ENCODE measurements around the gene SMAD5.
A peak's percentile ranks its signal among the peaks of the same experiment; 100 is the strongest.

Gene SMAD5

GRCh38 chr5:136115183-136115865 lies 17.3 kb upstream of the SMAD5 start:
- no peak for DNase-seq

DNA sequence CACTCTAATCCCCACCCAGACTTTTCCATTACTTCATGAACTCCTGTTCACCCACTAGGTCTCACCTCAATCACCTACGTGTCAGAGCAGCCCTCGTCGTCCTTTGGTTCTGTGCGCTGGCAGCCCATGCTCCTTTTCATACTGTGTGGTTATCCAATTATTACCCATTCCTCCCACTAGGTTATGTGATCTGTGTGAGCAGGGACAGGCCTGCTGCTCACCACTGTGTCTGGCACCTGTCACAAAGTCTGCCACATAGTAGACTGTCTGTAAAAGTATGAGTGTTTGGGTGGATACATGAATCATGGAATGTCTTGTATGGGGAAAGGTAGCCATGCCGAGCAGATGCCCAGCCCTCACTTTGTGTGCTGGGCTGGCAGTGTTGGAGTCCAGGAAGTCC lies 12.1 kb upstream of the SMAD5 start:
- no peak for DNase-seq

GRCh38 chr5:136123236-136123768 lies 9.3 kb upstream of the SMAD5 start:
- DNase-seq = no peak

GRCh38 chr5:136127560-136127959 lies 5.1 kb upstream of the SMAD5 start:
- no peak for DNase-seq

- no peak for DNase-seq
Measured at GRCh38 chr5:136128481-136128880, 4.2 kb upstream of the SMAD5 start.

GRCh38 chr5:136129445-136129844 lies 3.2 kb upstream of the SMAD5 start:
- DNase-seq = no peak

- DNase-seq = no peak
Measured at GRCh38 chr5:136130581-136130980, 2.1 kb upstream of the SMAD5 start.

GRCh38 chr5:136132087-136132486 lies 558 bp upstream of the SMAD5 start:
- no peak for DNase-seq

GRCh38 chr5:136133222-136133921 lies 727 bp downstream of the SMAD5 start:
- DNase-seq = peak in 1 of 2 donors; percentile 16

DNA sequence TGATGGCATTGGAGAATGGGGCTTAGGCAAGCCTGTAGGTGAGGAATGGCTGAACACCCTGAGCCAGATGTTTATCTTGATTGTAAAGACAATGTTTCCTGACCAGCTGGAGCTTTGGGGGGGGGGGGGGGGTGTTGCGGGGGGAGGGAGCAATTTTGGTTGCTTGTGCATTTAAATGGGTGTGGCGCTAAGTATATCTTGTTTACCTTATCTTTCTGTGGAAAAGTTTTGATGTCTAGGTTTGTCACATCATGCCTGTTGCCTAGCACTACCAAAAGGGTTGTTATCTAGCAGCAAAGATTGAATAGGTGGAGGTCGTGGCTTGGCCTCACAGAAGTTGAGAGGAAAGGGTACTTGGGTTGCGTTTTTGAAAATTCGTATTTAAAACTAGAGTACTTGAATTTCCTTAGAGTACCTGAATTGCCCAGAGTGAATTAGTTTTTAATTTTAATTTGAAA lies 1.3 kb downstream of the SMAD5 start:
- DNase-seq = no peak

DNA sequence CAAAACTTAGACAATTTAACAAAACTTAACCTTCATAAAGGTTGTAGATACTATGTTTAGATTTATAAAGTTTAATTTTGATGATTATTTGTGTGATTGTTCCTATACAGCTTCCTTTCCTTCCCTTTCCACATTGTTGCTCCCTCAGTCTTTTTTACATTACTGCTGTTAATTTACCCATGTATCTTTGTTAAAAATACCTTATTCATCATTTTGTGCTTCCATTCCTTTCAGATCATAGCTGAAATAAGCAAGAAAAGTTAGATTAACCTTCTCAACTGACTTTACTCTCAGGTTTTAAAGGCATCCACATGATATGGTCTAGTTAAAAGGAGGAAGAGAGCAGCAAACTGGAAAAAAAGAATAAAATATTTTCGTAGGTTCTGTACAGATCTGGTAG lies 2.0 kb downstream of the SMAD5 start:
- no peak for DNase-seq

DNA sequence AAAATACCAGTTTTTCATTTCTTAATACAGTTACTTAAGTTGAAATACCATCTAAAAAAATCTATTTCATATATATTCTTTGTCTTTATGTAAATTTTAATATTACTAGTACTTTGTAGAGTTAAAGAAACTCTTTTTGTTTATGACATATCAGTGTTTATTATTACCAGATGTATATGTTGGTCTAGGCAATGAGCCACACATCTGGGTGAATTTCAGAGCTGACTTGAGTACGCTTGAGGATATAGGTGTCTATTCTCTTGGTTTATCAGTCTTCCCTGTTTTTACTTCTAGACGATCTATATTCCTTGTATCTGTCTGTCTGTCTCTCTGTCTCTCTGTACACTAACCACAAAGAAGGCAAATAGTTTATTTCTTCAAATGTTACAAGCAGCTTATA lies 2.9 kb downstream of the SMAD5 start:
- no peak for DNase-seq

DNA sequence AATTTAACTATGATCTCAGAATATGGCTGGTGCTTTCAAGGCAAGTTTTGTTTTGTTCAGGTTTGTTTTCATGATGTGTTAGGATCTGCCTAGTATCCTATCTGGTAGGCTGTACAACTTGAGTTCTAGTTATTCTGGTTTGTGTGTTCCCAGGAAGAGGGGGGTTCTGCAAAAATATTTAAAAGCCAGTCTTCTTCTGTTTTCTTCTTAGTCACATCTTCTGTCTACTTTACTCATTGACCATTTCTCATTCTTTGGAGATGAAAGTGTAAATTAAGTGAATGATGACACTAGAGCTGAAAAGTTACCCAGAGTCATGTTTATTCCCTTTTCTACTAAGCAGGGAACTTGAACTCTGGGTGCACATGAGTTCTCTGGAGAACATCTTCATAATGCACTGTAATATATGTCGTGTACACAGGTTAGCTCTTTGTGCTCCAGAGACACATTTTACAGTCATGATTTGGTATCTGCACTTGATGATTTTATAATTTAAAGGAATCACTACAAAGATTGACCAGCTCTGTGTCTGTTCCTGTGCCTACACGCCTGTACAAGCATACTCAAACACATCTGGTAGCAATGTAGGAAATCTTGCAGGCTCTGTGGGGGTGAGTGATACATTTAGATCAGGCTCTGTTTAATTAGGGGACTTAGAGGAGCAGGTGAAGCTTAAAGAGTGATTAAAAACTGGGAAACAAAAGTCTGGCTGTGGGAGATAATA lies 5.0 kb downstream of the SMAD5 start:
- no peak for DNase-seq

DNA sequence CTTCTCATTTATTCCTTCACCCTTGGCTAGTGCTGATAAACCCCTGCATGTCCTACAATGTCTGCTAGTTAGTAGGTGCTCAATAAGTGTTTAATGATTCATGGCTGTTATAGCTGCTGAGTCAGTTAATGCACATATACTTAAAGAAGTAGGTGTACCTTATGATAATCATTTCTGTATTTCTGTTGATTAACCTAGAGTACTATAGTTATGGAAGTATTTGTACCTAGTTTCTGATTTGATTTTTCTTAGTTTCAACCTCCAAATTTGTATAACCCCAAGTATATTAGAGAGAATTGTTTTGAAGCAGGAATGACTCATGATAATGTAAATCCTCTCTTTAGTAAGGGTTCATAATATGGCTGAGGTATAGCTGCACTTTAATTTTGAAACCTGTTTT lies 8.9 kb downstream of the SMAD5 start:
- no peak for DNase-seq

DNA sequence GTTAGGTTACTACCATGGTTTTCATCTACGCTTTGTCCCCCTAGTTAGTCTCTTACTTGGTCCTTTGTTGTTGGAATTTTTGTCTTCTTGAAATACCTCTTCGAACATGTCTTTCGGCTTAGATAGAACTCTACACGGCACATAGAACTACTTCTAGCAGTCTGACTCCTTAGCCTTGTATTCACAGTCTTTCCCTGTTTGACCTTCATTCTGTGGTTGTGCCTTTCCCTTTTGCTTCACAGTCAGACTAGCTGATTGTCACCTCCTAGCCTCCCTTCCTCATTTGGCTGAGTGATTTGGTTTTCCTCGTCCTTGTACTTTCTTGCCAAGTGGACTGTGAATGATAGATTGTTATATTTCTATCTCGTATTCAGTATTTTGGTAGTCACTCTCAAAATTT lies 10.7 kb downstream of the SMAD5 start:
- DNase-seq = no peak

GRCh38 chr5:136143763-136144162 lies 11.1 kb downstream of the SMAD5 start:
- no peak for DNase-seq

- DNase-seq = no peak
Measured at GRCh38 chr5:136145030-136145429, 12.4 kb downstream of the SMAD5 start.

GRCh38 chr5:136146201-136146600 lies 13.6 kb downstream of the SMAD5 start:
- no peak for DNase-seq

GRCh38 chr5:136147632-136148031 lies 15.0 kb downstream of the SMAD5 start:
- no peak for DNase-seq

DNA sequence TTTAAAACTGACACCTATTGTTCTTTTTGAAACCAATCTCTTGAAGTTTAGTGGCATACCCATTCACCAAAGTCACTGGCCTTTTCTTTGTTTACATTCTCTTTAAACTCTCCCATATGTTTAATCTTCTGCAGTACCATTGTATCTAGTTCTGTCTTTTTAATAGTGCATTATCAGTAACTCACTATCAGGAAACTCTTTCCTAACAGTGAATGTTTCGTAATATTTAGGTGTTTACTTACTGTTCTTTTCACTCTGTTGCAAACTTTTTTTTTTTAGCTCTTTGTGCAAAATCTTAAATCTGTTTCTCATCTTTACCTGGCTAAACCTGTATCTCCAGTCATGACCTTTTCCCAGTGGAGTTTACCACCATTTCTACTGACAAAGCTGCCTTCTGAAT lies 17.2 kb downstream of the SMAD5 start:
- DNase-seq = no peak

DNA sequence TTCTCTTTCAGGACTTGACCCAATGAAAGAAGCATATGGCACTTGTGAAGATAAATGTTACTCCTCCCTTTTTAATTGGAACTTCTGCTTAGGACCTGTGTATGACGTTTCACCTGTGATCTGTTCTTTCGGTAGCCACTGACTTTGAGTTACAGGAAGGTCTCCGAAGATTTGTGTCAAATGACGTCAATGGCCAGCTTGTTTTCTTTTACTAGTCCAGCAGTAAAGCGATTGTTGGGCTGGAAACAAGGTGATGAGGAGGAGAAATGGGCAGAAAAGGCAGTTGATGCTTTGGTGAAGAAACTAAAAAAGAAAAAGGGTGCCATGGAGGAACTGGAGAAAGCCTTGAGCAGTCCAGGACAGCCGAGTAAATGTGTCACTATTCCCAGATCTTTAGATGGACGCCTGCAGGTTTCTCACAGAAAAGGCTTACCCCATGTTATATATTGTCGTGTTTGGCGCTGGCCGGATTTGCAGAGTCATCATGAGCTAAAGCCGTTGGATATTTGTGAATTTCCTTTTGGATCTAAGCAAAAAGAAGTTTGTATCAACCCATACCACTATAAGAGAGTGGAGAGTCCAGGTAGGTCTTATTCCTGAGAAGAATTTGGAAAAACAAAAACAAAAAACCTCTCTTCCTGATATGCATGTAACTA lies 21.1 kb downstream of the SMAD5 start:
- no peak for DNase-seq

DNA sequence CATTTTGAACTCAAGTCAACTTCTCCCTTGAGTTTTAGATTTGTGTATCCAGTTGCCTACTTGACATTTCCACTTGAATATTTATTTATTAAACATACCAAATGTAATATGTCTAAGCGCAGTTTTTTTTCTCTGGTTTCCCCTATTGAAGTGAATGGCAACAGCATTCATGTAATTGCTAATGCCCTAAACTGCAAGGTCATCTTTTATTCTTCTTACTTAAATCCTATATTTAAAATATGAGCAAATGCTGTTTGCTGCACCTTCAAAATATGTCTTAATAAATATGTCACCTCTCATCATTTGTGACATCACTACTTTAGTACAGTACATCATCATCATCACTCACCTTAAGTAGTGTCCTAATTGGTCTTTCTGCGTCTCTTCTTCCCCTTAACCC lies 22.4 kb downstream of the SMAD5 start:
- no peak for DNase-seq

GRCh38 chr5:136155761-136156160 lies 23.1 kb downstream of the SMAD5 start:
- DNase-seq = no peak

All from stimulated activated CD4-positive, alpha-beta T cell treated with anti-CD3 and anti-CD28 coated beads, Interleukin-2, amount 100 ng/mL, for 24 hours (primary cell).